Endodermal cell (in vitro differentiated cells): ENCODE results near the gene OCA2. TPM values are rescaled to one million over a fixed set of nuclear protein-coding genes. Genes with fewer than 3 reads are reported as not detected.

Experiments used
- DNase-seq: peaks from one replicate; pipeline ENCODE4 v3.0.0-alpha.2; 2017
- H3K27ac ChIP-seq: 2 replicates; pipeline ENCODE4 v1.5.1; 2013; ENCODE audit warnings: mild to moderate bottlenecking, low read depth, low read length, moderate library complexity
- H3K27me3 ChIP-seq: 2 replicates; pipeline ENCODE4 v1.6.1; 2013; ENCODE audit warnings: mild to moderate bottlenecking, low read length, moderate library complexity; ENCODE audit not compliant: insufficient read depth, control insufficient read depth, poor library complexity, severe bottlenecking
- H3K36me3 ChIP-seq: 2 replicates; pipeline ENCODE4 v1.7.0; 2013; ENCODE audit warnings: mild to moderate bottlenecking, low read length, moderate library complexity; ENCODE audit not compliant: control insufficient read depth, insufficient read depth
- H3K4me1 ChIP-seq: one replicate; pipeline ENCODE4 v1.7.0; 2013; ENCODE audit warnings: low read length; ENCODE audit not compliant: control insufficient read depth, insufficient read depth
- H3K4me3 ChIP-seq: 2 replicates; pipeline ENCODE4 v1.5.1; 2013; ENCODE audit warnings: mild to moderate bottlenecking, low read length, moderate library complexity
- H3K9ac ChIP-seq: 2 replicates; pipeline ENCODE4 v1.6.1; 2013; ENCODE audit warnings: mild to moderate bottlenecking, low read length, moderate library complexity; ENCODE audit not compliant: poor library complexity, severe bottlenecking; ENCODE audit errors: extremely low read depth
- H3K9me3 ChIP-seq: 2 replicates; pipeline ENCODE4 v1.6.1; 2013; ENCODE audit warnings: mild to moderate bottlenecking, low read length, moderate library complexity; ENCODE audit not compliant: control insufficient read depth
- H3K27ac Mint-ChIP-seq: 2 replicates; pipeline ENCODE4 v1.8.0; 2020; ENCODE audit warnings: mixed read lengths
- H3K27me3 Mint-ChIP-seq: 2 replicates; pipeline ENCODE4 v1.8.0; 2021; ENCODE audit warnings: mild to moderate bottlenecking, mixed read lengths; ENCODE audit not compliant: insufficient read depth
- H3K36me3 Mint-ChIP-seq: 2 replicates; pipeline ENCODE4 v1.8.0; 2020; ENCODE audit warnings: low read depth, mixed read lengths
- H3K4me1 Mint-ChIP-seq: 2 replicates; pipeline ENCODE4 v1.8.0; 2020; ENCODE audit warnings: mixed read lengths
- H3K4me3 Mint-ChIP-seq: 2 replicates; pipeline ENCODE4 v1.8.0; 2020; ENCODE audit warnings: mild to moderate bottlenecking, moderate library complexity, mixed read lengths
- H3K9me3 Mint-ChIP-seq: 2 replicates; pipeline ENCODE4 v1.8.0; 2020; ENCODE audit warnings: mild to moderate bottlenecking, mixed read lengths
- CTCF ChIP-seq: fragments of 200-600 bp; sonication (generic); conservative IDR thresholded peaks from 2 replicates; pipeline ENCODE4 v1.5.0; 2021; ENCODE audit warnings: antibody characterized with exemption, mild to moderate bottlenecking
- WGBS, 2 experiments: methylation state at CpG; one replicate each; pipeline versions ENCODE4 v1.1.5 to v1.1.7; 2013; ENCODE audit warnings: missing lambda C conversion rate in 2 of 2, mixed read lengths in 1 of 2; ENCODE audit not compliant: insufficient coverage in 1 of 2, insufficient read length in 1 of 2; 5-methylcytosine and 5-hydroxymethylcytosine counted together
- total RNA-seq, 2 donors: library from RNA; stranded (reverse); fragmentation: NEBNext Ultra II Directional in 1 of 2; extraction: Animal tissue kit (Norgen Biotek cat#: 25700) in 1 of 2; gene quantifications; 2 replicates in 1 of 2; 3 replicates in 1 of 2; pipeline ENCODE4 v1.2.1, GENCODE V29; 2021

The OCA2 gene
- total RNA-seq, 2 donors from 2014 or later, result 0.29 to 0.84 TPM

- Histone ChIP-seq H3K36me3 (no peaks in the 10 kb centered on the region), H3K27ac (no peak overlapping the region), H3K9ac (no peak overlapping the region), H3K4me3 (no peak overlapping the region), H3K9me3 (no peaks in the 10 kb centered on the region), H3K27me3 (no peaks in the 10 kb centered on the region), H3K4me1 (no peaks in the 10 kb centered on the region)
- Mint-ChIP-seq H3K4me1 (no peaks in the 10 kb centered on the region), H3K36me3 (no peaks in the 10 kb centered on the region), H3K9me3 (no peaks in the 10 kb centered on the region), H3K27me3 (no peaks in the 10 kb centered on the region), H3K4me3 (no peak overlapping the region), H3K27ac (no peak overlapping the region)
- 95 to 100% methylated on average over 1 of the region's 1 CpG for WGBS, 2 experiments
- no peak for TF ChIP-seq CTCF
- DNase-seq, result no peak
These were observed 74.2 kb downstream of the OCA2 start for GRCh38 chr15:28024889-28025250.

DNA sequence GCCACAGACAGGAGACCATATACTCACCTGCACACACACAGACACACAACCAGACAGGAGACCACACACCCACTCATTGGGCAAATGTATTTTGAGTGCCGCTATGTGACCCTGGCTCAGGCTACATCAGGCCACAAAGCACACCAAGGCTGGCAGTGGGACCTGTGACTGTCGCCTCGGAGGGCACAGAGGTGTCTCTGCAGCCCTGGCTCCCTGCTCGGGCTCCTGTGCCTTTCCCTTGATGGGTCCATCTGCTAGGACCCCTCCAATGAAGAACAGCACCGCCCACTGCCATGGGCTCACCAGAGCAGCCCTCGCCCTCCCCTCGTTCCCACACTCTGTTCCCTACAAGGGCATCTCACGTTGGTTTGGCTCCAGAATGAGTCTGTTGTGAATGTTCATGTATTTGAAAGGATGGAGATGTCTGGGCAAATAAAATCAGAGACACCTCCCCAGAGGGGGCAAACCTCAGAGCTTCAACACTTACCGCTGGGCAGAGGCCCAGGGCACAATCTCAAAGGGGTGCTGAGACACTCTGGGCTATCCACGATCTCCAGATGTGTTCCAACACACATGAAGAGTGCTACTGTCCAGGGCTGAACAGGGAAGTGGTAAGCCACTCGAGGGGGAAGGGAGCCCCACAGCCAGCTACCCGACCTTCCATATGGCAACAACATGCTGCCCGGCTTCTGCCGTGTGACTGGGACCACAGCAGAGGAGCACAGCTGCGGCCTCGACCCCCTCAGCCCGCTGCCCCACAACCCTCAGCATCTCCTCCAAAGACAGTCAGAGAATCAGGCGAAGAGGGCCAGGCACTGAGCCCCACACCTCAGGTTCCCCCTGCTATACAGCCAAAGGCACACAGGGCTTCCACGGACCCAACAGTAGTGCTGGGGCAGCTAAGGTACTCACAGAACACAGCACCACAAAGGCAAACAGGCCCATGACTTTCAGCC is 74.9 kb downstream of the OCA2 start:
- H3K36me3 Mint-ChIP-seq, result no peaks in the 10 kb centered on the region
- WGBS, 2 experiments, result 90 to 94% methylated on average over 5 to 19 of the region's 19 CpGs
- H3K4me3 Mint-ChIP-seq, result no peak overlapping the region
- no peak overlapping the region for H3K9ac ChIP-seq
- no peak overlapping the region for H3K27ac ChIP-seq
- H3K9me3 ChIP-seq, result no peaks in the 10 kb centered on the region
- H3K4me3 ChIP-seq, result no peak overlapping the region
- no peak for DNase-seq
- no peaks in the 10 kb centered on the region for H3K27me3 Mint-ChIP-seq
- H3K27me3 ChIP-seq, result no peaks in the 10 kb centered on the region
- peaks cover 4% of the 10 kb centered on the region for H3K4me1 ChIP-seq
- H3K4me1 Mint-ChIP-seq, result no peaks in the 10 kb centered on the region
- H3K27ac Mint-ChIP-seq, result no peak overlapping the region
- TF ChIP-seq CTCF, result no peak
- H3K36me3 ChIP-seq, result no peaks in the 10 kb centered on the region
- no peaks in the 10 kb centered on the region for H3K9me3 Mint-ChIP-seq

GRCh38 chr15:28023422-28023821 is 75.7 kb downstream of the OCA2 start:
- no peak for DNase-seq
- 94% methylated on average over 8 of the region's 8 CpGs; no CpG with 5 or more reads in 1 of the 2 experiments for WGBS, 2 experiments

More at GRCh38 chr15:28023422-28023821, 75.7 kb downstream of the OCA2 start:
- H3K27ac ChIP-seq, result no peak overlapping the region
- no peaks in the 10 kb centered on the region for H3K27me3 ChIP-seq
- no peak overlapping the region for H3K4me3 ChIP-seq
- H3K36me3 ChIP-seq, result no peaks in the 10 kb centered on the region
- Mint-ChIP-seq H3K27ac (no peak overlapping the region), H3K9me3 (no peaks in the 10 kb centered on the region), H3K4me3 (no peak overlapping the region), H3K36me3 (no peaks in the 10 kb centered on the region), H3K27me3 (no peaks in the 10 kb centered on the region), H3K4me1 (no peaks in the 10 kb centered on the region)
- H3K9ac ChIP-seq, result no peak overlapping the region
- no peaks in the 10 kb centered on the region for H3K9me3 ChIP-seq
- H3K4me1 ChIP-seq, result peaks cover 4% of the 10 kb centered on the region
- TF ChIP-seq CTCF, result no peak
